Keratinocyte (primary cell): ENCODE measurements around the gene GPR65. TPM values are rescaled to one million over a fixed set of nuclear protein-coding genes. Genes with fewer than 3 reads are reported as not detected.

Experiments used
- DNase-seq: peaks from one replicate; pipeline ENCODE4 v3.0.0-alpha.2; 2011; ENCODE audit warnings: low read depth, missing footprints, low spot score
- FAIRE-seq: peaks from 2 replicates; lab custom pipeline; 2011; peaks lifted over from hg19 to GRCh38; lab: Jason Lieb, UNC
- H2AFZ ChIP-seq: 2 replicates; pipeline ENCODE4 v1.6.0; 2012; ENCODE audit warnings: low read length, control low read depth, inconsistent platforms; ENCODE audit not compliant: control insufficient read depth
- H3K27ac ChIP-seq: 2 replicates; pipeline ENCODE4 v1.5.1; 2011; ENCODE audit warnings: low read length; ENCODE audit not compliant: control insufficient read depth, insufficient read depth
- H3K27me3 ChIP-seq: 3 replicates; pipeline ENCODE4 v1.6.0; 2011; ENCODE audit warnings: low read length; ENCODE audit not compliant: control insufficient read depth, insufficient read depth; ENCODE audit errors: extremely low read depth
- H3K36me3 ChIP-seq, 2 experiments: 2 replicates in 1 of 2; 3 replicates in 1 of 2; pipeline ENCODE4 v1.5.1; 2011; ENCODE audit warnings: low read length in 2 of 2, mild to moderate bottlenecking in 1 of 2; ENCODE audit not compliant: control insufficient read depth in 2 of 2, insufficient read depth in 2 of 2; ENCODE audit errors: extremely low read depth in 1 of 2
- H3K4me1 ChIP-seq: 3 replicates; pipeline ENCODE4 v1.5.1; 2011; ENCODE audit warnings: low read length; ENCODE audit not compliant: control insufficient read depth, insufficient read depth; ENCODE audit errors: extremely low read depth
- H3K4me2 ChIP-seq: 3 replicates; pipeline ENCODE4 v1.6.0; 2011; ENCODE audit warnings: low read depth, low read length; ENCODE audit not compliant: control insufficient read depth, insufficient read depth; ENCODE audit errors: extremely low read depth
- H3K4me3 ChIP-seq, 3 experiments: fragments of 200-600 bp in 1 of 3; sonication (generic) in 1 of 3; 2 replicates in 2 of 3; 3 replicates in 1 of 3; pipeline ENCODE4 v1.5.1; 2011 to 2016; ENCODE audit warnings: low read length in 3 of 3, mild to moderate bottlenecking in 3 of 3, control low read depth in 2 of 3, inconsistent platforms in 1 of 3, low read depth in 1 of 3, mixed read lengths in 1 of 3, mixed run types in 1 of 3, moderate library complexity in 1 of 3; ENCODE audit not compliant: control insufficient read depth in 2 of 3, insufficient read depth in 2 of 3; ENCODE audit errors: extremely low read depth in 1 of 3
- H3K79me2 ChIP-seq: 2 replicates; pipeline ENCODE4 v1.6.0; 2012; ENCODE audit warnings: low read length; ENCODE audit not compliant: control insufficient read depth, insufficient read depth
- H3K9ac ChIP-seq: 3 replicates; pipeline ENCODE4 v1.6.0; 2011; ENCODE audit warnings: low read length; ENCODE audit not compliant: control insufficient read depth, insufficient read depth; ENCODE audit errors: extremely low read depth
- H3K9me1 ChIP-seq: 3 replicates; pipeline ENCODE4 v1.6.0; 2011; ENCODE audit warnings: low read length; ENCODE audit not compliant: control insufficient read depth, insufficient read depth; ENCODE audit errors: extremely low read depth
- H3K9me3 ChIP-seq: 2 replicates; pipeline ENCODE4 v1.5.1; 2012; ENCODE audit warnings: low read depth, low read length; ENCODE audit not compliant: control insufficient read depth
- H4K20me1 ChIP-seq: 3 replicates; pipeline ENCODE4 v1.6.0; 2011; ENCODE audit warnings: low read length; ENCODE audit not compliant: control insufficient read depth, insufficient read depth; ENCODE audit errors: extremely low read depth
- CTCF ChIP-seq, 3 experiments: IDR thresholded peaks in 1 of 3; conservative IDR thresholded peaks in 1 of 3; optimal IDR thresholded peaks in 1 of 3; 2 replicates in 2 of 3; 3 replicates in 1 of 3; pipeline versions ENCODE3 to v1.5.1; 2011; ENCODE audit warnings: low read length in 3 of 3, mild to moderate bottlenecking in 3 of 3, moderate library complexity in 2 of 3, control low read depth in 1 of 3, inconsistent platforms in 1 of 3; ENCODE audit not compliant: insufficient read depth in 2 of 3; ENCODE audit errors: extremely low read depth in 1 of 3
- EZH2 ChIP-seq: IDR thresholded peaks from one replicate; pipeline ENCODE4 v1.6.1; 2012; ENCODE audit warnings: inconsistent platforms, mild to moderate bottlenecking, low read length, moderate library complexity
- dilution Hi-C: fragments of 300-500 bp; cut with MboI; formaldehyde crosslinking; loops from one replicate; pipeline ENCODE4 v1.7.0; 2020; ENCODE audit warnings: low sequenced_read_pairs; ENCODE audit not compliant: extremely low pct_ligation_motif_present
- polyA plus RNA-seq, 5 experiments: library from polyadenylated mRNA; depleted of rRNA in 3 of 5; stranded (reverse) in 3 of 5; stranded (forward) in 1 of 5; unstranded in 1 of 5; fragments of >200 nt; gene quantifications; 1 replicate in 1 of 5; 2 replicates in 3 of 5; 3 replicates in 1 of 5; pipeline versions ENCODE4 v1.2.1 to v1.2.3, GENCODE V29; 2011 to 2012; ENCODE audit warnings: missing spikeins in 2 of 5, low read depth in 1 of 5, low replicate concordance in 1 of 5

GPR65 gene
- polyA plus RNA-seq, 1 donor (not counting 4 experiments of a cell fraction or from before 2014, with no cell fraction given): not detected

- Histone ChIP-seq H3K9me3 (no peaks in the 10 kb centered on the region), H3K4me2 (no peak overlapping the region), H3K9me1 (no peaks in the 10 kb centered on the region), H3K27me3 (no peaks in the 10 kb centered on the region), H2AFZ (no peak overlapping the region), H3K9ac (no peak overlapping the region), H4K20me1 (no peaks in the 10 kb centered on the region), H3K27ac (no peak overlapping the region), H3K79me2 (no peaks in the 10 kb centered on the region), H3K36me3 (no peaks in the 10 kb centered on the region), H3K4me3 (no peak overlapping the region), H3K4me1 (no peaks in the 10 kb centered on the region)
- TF ChIP-seq EZH2 (no peak), CTCF (optimal IDR thresholded peaks at IDR 0.05 in 1 of 3, IDR thresholded peaks at IDR 0.05 in 1 of 3, conservative IDR thresholded peaks at IDR 0.05 in 1 of 3; ENCODE audit: extremely low read depth in 1 of 3, insufficient read depth in 2 of 3, low read length in 3 of 3) (no peak)
- dilution Hi-C loops: no loop called here
- no peak for DNase-seq
- no peak for FAIRE-seq
Measured at GRCh38 chr14:87971010-87971409, 33.9 kb upstream of the GPR65 start.

- Histone ChIP-seq H3K36me3 (no peaks in the 10 kb centered on the region), H3K27me3 (no peaks in the 10 kb centered on the region), H2AFZ (no peak overlapping the region), H3K9me3 (no peaks in the 10 kb centered on the region), H3K9me1 (no peaks in the 10 kb centered on the region), H3K4me1 (no peaks in the 10 kb centered on the region), H3K79me2 (no peaks in the 10 kb centered on the region), H3K27ac (no peak overlapping the region), H3K4me2 (no peak overlapping the region), H4K20me1 (no peaks in the 10 kb centered on the region), H3K4me3 (no peak overlapping the region), H3K9ac (no peak overlapping the region)
- no peak for FAIRE-seq
- DNase-seq: no peak
- TF ChIP-seq CTCF (optimal IDR thresholded peaks at IDR 0.05 in 1 of 3, IDR thresholded peaks at IDR 0.05 in 1 of 3, conservative IDR thresholded peaks at IDR 0.05 in 1 of 3; ENCODE audit: extremely low read depth in 1 of 3, insufficient read depth in 2 of 3, low read length in 3 of 3): no peak
- TF ChIP-seq EZH2: no peak
- dilution Hi-C loops: no loop called here
Measured at GRCh38 chr14:87975636-87976035, 29.3 kb upstream of the GPR65 start.
